ENCODE results near the gene HTT-AS. TPM values are rescaled to one million over a fixed set of nuclear protein-coding genes. Genes with fewer than 3 reads are reported as not detected.
"Not testable (repeated sequence)": the region's sequence is repeated elsewhere in the genome, so short reads cannot be mapped to it uniquely, and the experiment has no call there.

HTT-AS gene
- total RNA-seq, 1 donor from 2014 or later = not detected

- Histone ChIP-seq H3K27me3 (ENCODE audit: low read depth) (no peaks in the 10 kb centered on the region), H3K27ac (peak overlapping the region; percentile 28), H3K9me3 (no peaks in the 10 kb centered on the region), H3K4me3 (no peak overlapping the region), H3K4me1 (peaks cover 37% of the 10 kb centered on the region), H3K36me3 (peaks cover 89% of the 10 kb centered on the region)
- intact Hi-C loops (cut with DNase I) = no loop called here
- TF ChIP-seq CTCF (IDR thresholded peaks at IDR 0.05) = no peak
- ATAC-seq (no peak), DNase-seq (no peak)
These were observed 32.9 kb upstream of the HTT-AS start for GRCh38 chr4:3107271-3107670.

GRCh38 chr4:3106339-3107186 is 32.2 kb upstream of the HTT-AS start:
- Histone ChIP-seq H3K36me3 (peaks cover 89% of the 10 kb centered on the region), H3K4me1 (peaks cover 34% of the 10 kb centered on the region), H3K9me3 (no peaks in the 10 kb centered on the region), H3K4me3 (no peak overlapping the region), H3K27ac (peak overlapping the region; percentile 28), H3K27me3 (ENCODE audit: low read depth) (no peaks in the 10 kb centered on the region)
- peak; percentile 96 for TF ChIP-seq CTCF (IDR thresholded peaks at IDR 0.05)
- DNase-seq (peak; percentile 87), ATAC-seq (peak; percentile 99)
- intact Hi-C loops (cut with DNase I) = no loop called here

- H3K4me3 ChIP-seq = no peak overlapping the region
- H3K36me3 ChIP-seq = peaks cover 52% of the 10 kb centered on the region
- H3K4me1 ChIP-seq = no peaks in the 10 kb centered on the region
- H3K27ac ChIP-seq = no peak overlapping the region
- DNase-seq = no peak
- no peak for TF ChIP-seq CTCF (IDR thresholded peaks at IDR 0.05)
- no peak for ATAC-seq
- intact Hi-C loops (cut with DNase I) = no loop called here
- no peaks in the 10 kb centered on the region for H3K27me3 ChIP-seq (ENCODE audit: low read depth)
- no peaks in the 10 kb centered on the region for H3K9me3 ChIP-seq
These were observed 24.0 kb upstream of the HTT-AS start for GRCh38 chr4:3098346-3098745.

GRCh38 chr4:3096202-3096601 is 21.9 kb upstream of the HTT-AS start:
- H3K27me3 ChIP-seq (ENCODE audit: low read depth) = no peaks in the 10 kb centered on the region
- H3K9me3 ChIP-seq = no peaks in the 10 kb centered on the region
- peaks cover 46% of the 10 kb centered on the region for H3K36me3 ChIP-seq
- no peak overlapping the region for H3K27ac ChIP-seq
- no peak overlapping the region for H3K4me3 ChIP-seq
- intact Hi-C loops (cut with DNase I) = no loop called here
- no peaks in the 10 kb centered on the region for H3K4me1 ChIP-seq
- DNase-seq (no peak), ATAC-seq (no peak)
- no peak for TF ChIP-seq CTCF (IDR thresholded peaks at IDR 0.05)

GRCh38 chr4:3094701-3095100 is 20.4 kb upstream of the HTT-AS start:
- peaks cover 39% of the 10 kb centered on the region for H3K36me3 ChIP-seq
- H3K4me3 ChIP-seq; DNase-seq; intact Hi-C loops (cut with DNase I); ATAC-seq; H3K4me1 ChIP-seq; H3K9me3 ChIP-seq; H3K27ac ChIP-seq; H3K27me3 ChIP-seq (ENCODE audit: low read depth): not testable (repeated sequence)

GRCh38 chr4:3091464-3091863 is 17.1 kb upstream of the HTT-AS start:
- no peaks in the 10 kb centered on the region for H3K4me1 ChIP-seq
- intact Hi-C loops (cut with DNase I) = no loop called here
- H3K9me3 ChIP-seq = no peaks in the 10 kb centered on the region
- no peak for DNase-seq
- H3K4me3 ChIP-seq = no peak overlapping the region
- no peak for ATAC-seq
- H3K27me3 ChIP-seq (ENCODE audit: low read depth) = no peaks in the 10 kb centered on the region
- peaks cover 55% of the 10 kb centered on the region for H3K36me3 ChIP-seq
- TF ChIP-seq CTCF (IDR thresholded peaks at IDR 0.05) = no peak
- H3K27ac ChIP-seq = no peak overlapping the region

Data from lower lobe of right lung (tissue), 2 donors.